22Rv1 (cell line): ENCODE measurements around the gene STRA8.
"Not testable (repeated sequence)": the region's sequence is repeated elsewhere in the genome, so short reads cannot be mapped to it uniquely, and the experiment has no call there.

Source experiments
- H3K27ac ChIP-seq: fragments of 450-650 bp; 2 replicates; pipeline ENCODE4 v1.5.1; 2017
- CTCF ChIP-seq: fragments of 450-650 bp; IDR thresholded peaks from 2 replicates; pipeline ENCODE4 v1.5.1; 2017; ENCODE audit warnings: mild to moderate bottlenecking
- ZFX ChIP-seq: fragments of 450-650 bp; IDR thresholded peaks from 2 replicates; pipeline ENCODE4 v1.6.1; 2017; ENCODE audit warnings: antibody characterized with exemption, borderline replicate concordance

Gene STRA8

GRCh38 chr7:135231686-135232085, 2.0 kb upstream of the STRA8 start:
- TF ChIP-seq ZFX (no peak), CTCF (no peak)
- H3K27ac ChIP-seq = no peak overlapping the region

DNA sequence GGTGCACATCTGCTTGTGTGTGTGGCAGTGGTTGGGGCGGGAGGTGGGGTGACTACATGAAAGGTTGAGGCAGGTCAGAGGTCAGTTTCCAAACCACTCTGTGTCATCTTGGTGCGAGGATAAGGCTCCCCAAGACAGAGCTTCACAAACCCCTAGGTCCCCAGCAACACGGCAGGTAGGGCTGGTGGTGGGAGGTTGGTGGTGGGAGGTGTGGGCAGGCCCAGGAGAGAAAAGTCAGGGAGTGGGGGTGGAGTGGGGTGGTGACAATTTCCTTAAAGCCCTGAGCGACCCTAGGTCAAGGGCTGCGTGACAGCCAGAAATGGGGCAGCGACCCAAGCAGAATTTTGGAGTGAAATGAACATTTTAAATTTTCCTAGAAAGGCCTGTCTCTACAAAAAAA, 1.6 kb upstream of the STRA8 start:
- no peak overlapping the region for H3K27ac ChIP-seq
- TF ChIP-seq CTCF = no peak
- no peak for TF ChIP-seq ZFX

DNA sequence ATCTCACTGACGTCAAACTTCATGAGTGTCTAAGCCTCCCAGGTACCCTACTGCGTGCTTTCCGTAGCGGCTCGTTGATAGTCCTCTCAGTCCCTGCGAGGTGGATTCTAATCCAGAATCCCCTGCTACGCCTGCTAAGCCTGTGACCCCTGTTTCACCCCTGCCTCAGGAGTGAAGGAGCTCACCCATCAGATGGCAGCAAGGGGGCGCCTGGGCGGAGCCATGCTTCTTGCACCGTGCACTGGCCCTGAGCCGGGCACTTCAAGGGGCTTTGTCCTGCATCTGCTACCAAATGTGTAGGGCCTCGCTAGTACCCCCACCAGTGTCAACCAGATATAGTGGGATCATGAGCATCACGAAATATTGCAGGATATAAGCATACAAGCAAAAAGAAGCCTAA, 918 bp upstream of the STRA8 start:
- peak; percentile 74 for TF ChIP-seq CTCF
- TF ChIP-seq ZFX = no peak
- no peak overlapping the region for H3K27ac ChIP-seq

DNA sequence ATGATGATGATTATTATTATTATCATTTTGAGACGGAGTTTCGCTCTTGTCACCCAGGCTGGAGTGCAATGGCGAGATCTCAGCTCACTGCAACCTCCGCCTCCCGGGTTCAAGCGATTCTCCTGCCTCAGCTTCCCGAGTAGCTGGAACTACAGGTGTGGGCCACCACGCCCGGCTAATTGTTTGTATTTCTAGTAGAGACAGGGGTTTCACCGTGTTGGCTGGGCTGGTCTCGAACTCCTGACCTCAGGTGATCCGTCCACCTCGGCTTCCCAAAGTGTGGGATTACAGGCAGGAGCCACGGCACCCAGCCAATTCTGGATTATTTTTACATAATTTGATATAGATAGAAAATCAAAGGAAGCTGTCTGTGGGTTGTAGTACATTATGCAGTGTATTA, 457 bp downstream of the STRA8 start:
- H3K27ac ChIP-seq = not testable (repeated sequence)

DNA sequence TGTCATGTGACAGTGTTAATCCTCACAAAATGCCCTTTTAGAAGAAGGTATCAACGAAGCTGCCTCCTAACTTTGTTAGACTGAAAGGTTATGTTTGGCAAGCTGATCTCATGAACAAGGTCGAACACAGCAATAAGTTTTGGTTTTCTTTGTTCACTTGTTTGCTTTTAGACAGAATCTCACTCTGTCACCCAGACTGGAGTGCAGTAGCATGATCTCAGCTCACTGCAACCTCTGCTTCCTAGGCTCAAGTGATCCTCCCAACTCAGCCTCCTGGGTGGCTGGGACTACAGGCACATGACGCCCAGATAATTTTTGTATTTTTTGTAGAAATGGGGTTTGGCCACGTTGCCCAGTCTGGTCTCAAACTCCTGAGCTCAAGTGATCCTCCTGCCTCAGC, 1.1 kb downstream of the STRA8 start:
- H3K27ac ChIP-seq = no peak overlapping the region
- no peak for TF ChIP-seq ZFX
- TF ChIP-seq CTCF = no peak

- no peak overlapping the region for H3K27ac ChIP-seq
- TF ChIP-seq CTCF = no peak
- TF ChIP-seq ZFX = no peak
These were observed 2.2 kb downstream of the STRA8 start for GRCh38 chr7:135235841-135236240.

DNA sequence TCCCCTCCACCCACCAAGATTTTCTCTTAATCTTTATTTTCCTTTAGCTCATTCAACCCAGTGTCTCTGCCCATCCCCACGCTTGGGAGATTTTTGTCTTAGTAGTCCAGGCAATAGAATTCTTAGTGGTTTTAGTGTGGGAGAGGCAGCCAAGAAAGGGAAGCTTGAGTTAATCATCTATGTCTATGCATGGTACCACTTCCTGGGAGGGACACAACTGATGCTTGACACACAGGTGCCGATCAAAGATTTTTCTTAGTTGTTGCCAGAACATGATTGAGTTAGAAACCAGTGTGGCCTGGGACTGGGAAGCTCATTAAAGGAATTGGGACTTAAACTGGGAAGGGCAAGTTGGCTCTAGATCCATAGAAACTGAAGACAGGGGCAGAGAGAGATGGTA, 3.1 kb downstream of the STRA8 start:
- TF ChIP-seq CTCF = no peak
- TF ChIP-seq ZFX = no peak
- H3K27ac ChIP-seq = no peak overlapping the region

- no peak overlapping the region for H3K27ac ChIP-seq
- TF ChIP-seq ZFX = no peak
- peak; percentile 89 for TF ChIP-seq CTCF
These were observed 4.6 kb downstream of the STRA8 start for GRCh38 chr7:135238112-135238744.
